Measurements from ENCODE around the gene THADA.

DNA sequence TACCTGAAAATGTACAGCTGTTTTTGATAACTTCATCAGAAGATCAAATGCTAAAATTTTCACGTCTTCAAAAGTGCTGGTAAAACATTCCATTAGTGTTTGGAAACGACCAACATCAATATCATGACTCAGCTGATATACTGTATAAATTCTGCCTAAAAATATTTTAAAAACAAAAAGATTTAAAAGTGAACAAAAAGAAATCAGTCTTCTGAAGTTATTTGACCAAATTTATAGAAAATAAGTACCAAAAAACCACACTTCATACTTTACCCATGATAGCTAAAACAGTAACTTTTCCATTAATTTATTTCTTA is 35.6 kb downstream of the THADA start:
- TF ChIP-seq EZH2phosphoT487 (IDR thresholded peaks at IDR 0.05) (no peak), EZH2 (IDR thresholded peaks at IDR 0.05) (no peak)
- TF ChIP-seq, protein P1, sequence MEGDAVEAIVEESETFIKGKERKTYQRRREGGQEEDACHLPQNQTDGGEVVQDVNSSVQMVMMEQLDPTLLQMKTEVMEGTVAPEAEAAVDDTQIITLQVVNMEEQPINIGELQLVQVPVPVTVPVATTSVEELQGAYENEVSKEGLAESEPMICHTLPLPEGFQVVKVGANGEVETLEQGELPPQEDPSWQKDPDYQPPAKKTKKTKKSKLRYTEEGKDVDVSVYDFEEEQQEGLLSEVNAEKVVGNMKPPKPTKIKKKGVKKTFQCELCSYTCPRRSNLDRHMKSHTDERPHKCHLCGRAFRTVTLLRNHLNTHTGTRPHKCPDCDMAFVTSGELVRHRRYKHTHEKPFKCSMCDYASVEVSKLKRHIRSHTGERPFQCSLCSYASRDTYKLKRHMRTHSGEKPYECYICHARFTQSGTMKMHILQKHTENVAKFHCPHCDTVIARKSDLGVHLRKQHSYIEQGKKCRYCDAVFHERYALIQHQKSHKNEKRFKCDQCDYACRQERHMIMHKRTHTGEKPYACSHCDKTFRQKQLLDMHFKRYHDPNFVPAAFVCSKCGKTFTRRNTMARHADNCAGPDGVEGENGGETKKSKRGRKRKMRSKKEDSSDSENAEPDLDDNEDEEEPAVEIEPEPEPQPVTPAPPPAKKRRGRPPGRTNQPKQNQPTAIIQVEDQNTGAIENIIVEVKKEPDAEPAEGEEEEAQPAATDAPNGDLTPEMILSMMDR (IDR thresholded peaks at IDR 0.05), result no peak

Data from neural progenitor cell (in vitro differentiated cells).